GM19035 (cell line): Measurements from ENCODE around the gene ATG4B.

ENCODE experiments used
- ATAC-seq: cut with Tn5 transposase; IDR thresholded peaks from one replicate; pipeline ENCODE4 v1.9.1; 2021; ENCODE audit not compliant: unreplicated experiment

The ATG4B gene

DNA sequence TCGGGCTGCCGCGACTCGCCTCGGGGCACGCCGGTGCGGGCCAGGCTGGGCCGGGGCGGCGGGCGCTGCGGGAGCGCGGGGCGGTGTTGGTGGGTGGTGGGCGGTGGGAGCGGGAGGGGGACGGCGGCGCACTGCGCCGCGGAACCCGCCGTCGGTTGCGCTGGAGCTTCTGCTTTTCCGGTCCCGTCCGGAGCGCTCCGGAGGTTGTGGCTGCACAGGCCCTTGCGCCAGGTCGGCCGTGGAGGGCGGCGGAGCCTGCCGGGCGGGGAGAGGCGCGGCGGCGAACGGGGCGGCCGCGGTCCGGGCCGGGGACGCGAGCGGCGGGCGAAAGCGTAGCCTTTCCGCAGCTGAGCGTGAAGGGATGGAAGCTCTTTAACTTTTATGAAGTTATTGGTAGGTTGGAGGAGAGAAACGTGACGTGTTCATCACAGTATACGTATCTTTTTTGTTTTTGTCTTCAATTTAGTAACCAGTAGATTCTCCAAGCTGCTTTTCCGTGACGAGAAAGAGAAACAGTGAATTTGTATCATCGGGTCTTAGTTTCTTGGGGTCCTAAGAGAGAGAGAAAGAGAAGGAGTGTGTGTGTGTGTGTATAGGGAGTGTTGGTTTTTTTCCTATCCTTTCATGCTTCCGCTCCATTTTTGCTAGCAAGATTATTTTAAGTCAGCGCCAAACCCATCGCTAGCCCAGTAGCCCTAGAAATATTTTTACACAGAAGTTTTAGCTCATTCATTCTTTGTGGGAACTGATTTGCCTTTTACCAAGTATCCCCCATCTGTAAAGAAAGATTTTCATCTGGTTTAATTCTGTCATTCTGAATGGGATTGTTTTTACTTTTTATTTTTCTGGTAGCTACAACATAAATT lies 535 bp downstream of the ATG4B start:
- peak; percentile 20 for ATAC-seq

DNA sequence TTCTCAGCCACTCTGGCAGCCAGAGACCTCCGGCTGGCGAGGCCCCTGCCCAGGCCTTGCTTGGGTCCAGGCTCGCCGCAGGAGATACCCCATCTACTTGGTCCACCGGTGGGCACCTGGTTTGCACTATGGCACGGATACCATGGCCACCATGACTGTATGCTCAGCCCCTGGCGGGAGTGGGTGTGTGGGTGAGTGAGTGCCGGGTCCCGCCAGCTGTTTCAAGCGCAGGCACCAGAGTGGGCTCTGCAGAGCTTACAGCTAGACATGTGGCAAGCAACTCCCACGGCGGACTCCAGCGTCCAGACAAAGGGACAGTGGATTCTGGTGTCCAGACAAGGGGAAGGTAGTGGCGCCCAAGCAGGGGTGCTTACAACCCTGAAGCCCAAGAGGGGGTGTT lies 1.4 kb downstream of the ATG4B start:
- ATAC-seq: no peak

GRCh38 chr2:241639385-241639784 lies 1.9 kb downstream of the ATG4B start:
- no peak for ATAC-seq

- no peak for ATAC-seq
These were observed 2.8 kb downstream of the ATG4B start for GRCh38 chr2:241640165-241640795.

GRCh38 chr2:241641631-241642030 lies 4.1 kb downstream of the ATG4B start:
- ATAC-seq: no peak

DNA sequence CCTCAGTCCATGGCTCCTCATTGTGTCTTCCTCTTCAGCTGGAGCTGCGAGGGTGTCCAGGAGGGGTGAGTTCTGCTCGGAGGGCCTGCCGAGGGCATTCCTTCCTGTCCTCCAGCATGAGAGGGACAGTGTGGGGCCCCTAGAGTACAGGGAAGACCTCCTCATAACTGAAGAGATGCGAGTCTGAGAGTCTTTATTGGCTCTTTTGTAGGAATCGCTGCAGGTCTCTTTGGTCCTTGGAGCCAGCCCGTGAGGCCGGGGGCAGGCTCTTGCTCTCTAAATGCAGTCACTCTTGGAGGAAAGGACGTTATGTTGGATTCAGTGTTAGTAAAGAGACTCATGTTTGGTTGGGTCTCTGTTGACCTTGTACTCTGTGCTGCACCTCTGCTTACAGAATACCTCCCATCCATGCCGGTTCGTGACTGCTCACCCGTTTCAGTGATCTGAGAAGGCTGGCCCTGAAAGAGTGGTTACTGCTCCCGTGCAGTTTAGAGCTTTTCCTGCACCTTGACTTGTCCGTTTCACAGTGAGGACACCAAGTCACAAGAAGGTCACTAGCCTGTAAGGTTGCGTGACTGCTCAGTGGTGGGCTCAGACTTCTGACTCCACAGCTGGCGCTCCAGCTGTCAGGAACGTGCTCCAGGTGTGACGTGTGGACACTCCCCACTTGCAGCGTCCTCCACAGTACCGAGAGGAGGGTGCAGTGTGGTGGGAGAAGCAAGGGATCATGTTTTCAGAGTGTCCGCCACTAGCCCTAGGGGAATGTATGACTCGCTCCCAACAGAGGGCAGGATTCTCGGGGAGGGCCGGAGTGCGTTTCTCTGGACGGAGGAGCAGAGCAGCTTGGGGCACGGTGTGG lies 7.8 kb downstream of the ATG4B start:
- ATAC-seq: no peak

- ATAC-seq: no peak
These were observed 8.6 kb downstream of the ATG4B start for GRCh38 chr2:241645915-241646645.

DNA sequence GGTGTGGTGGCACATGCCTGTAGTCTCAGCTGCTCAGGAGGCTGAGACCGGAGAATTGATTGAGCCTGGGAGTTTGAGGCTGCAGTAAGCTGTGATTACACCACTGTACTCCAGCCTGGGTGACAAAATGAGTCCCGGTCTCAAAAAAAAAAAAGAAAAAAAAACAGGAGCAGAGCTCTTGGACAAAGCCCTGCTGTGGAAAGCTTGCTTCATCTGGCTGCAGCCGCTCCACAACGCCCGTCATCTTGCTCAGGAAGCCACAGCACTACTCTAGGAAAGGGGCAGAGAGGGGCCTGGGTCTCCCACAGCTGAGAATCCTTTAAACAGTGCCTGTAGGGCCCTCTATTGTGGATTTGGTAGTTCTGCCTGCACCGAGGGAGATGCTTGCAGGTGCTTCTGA lies 11.0 kb downstream of the ATG4B start:
- no peak for ATAC-seq

- no peak for ATAC-seq
These were observed 11.9 kb downstream of the ATG4B start for GRCh38 chr2:241649404-241649803.

DNA sequence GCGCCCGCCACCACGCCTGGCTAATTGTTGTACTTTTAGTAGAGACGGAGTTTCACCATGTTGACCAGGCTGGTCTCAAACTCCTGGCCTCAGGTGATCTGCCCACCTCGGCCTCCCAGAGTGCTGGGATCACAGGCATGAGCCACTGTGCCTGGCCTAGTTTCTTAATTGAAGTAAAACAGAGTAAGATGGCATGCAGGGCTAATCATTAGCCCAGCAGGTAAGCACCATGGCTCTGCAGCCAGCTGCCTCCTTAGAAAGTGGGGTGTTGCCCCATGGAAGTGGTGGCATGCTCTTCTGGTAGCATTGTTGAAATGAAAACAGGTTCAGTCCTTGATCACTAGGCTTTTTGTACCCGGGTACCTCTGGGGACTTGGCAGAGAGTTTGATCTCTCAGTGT lies 12.4 kb downstream of the ATG4B start:
- no peak for ATAC-seq

DNA sequence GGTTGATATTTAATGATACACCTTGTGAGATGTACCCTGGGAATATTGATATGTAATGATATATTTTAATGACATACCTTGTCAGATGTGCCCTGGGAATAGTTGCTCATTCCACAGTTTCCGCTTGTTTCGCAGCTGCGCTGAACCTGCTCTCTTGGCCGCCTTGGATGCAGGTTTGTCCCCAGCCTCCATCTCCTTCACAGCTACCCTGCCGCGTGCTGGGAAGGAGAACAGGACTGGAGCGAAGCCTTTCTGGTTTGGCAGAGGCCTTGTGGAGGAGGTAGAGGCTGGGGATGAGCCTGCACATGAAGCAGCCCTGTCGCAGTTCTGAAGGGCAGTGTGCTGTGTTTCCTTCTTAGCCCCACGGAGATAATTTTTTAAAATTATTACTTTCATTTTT lies 14.6 kb downstream of the ATG4B start:
- ATAC-seq: no peak

DNA sequence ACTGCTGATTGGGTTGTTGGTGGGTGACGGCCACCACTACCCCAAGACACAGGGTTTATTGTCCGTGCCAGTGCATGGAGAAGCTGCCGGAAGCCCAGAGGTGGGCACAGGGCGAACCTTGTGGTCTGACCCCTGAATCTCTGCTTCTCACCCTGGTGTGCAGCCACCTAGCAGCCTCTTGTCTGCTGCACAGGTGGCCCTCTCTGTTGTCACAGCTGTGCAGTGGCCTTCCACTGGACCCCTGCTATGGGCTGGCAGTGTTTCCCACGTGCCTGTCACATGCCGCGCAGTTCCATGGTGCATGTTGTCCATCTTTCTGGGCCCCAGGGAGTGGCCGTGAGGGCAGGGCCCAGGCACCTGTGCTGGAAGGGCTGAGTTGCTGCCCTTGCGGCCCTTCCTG lies 15.2 kb downstream of the ATG4B start:
- no peak for ATAC-seq

GRCh38 chr2:241653210-241653750 lies 15.8 kb downstream of the ATG4B start:
- ATAC-seq: no peak

- no peak for ATAC-seq
These were observed 17.1 kb downstream of the ATG4B start for GRCh38 chr2:241654551-241654950.

- ATAC-seq: no peak
These were observed 18.2 kb downstream of the ATG4B start for GRCh38 chr2:241655516-241656189.

DNA sequence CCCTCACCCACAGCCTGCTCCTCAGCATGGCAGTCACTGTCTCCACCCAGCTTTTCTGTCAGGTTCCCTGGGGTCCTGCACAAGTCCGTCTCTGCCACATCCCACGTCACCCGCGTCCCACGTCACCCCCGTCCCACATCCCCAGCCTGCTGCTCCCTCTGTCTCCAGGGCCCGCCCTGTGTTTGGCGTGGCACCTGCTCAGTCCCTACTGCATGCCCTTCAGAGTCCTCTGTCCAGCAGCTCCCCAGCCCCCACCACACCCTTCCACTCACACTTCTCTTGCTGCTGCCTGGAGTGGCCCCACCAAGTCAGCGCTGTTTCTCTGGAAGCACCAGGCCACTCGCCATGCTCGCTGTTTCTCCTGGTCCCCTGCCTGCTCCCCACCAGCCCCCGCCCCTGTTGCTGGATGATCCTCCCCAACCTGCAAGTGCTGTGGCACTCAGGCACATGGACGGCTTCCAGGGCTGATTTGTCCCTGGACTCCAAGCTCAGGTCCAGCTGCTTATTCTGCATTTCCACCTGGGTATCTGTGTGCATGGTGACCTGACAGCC lies 18.8 kb downstream of the ATG4B start:
- ATAC-seq: no peak

GRCh38 chr2:241657786-241658254 lies 20.3 kb downstream of the ATG4B start:
- no peak for ATAC-seq

DNA sequence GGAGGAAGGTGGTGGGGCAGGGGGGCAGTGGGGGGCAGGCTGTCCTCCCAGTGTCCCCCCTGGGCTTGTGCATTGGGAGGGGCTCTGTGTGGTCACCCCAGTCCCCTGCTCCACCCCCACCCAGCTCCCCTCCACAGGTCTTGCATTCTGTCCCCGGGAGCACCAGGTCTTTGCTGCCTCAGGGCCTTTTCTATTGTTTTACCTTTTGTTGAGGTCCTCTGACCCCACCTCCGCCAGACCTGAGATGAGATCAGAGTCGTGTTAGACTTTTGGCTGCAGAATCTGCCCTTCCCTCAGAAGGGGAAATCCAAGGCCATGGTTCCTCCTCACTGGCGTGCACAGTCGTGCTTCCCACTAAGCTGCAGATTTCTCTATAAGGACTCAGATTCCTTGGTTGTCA lies 20.8 kb downstream of the ATG4B start:
- no peak for ATAC-seq

- no peak for ATAC-seq
These were observed 21.8 kb downstream of the ATG4B start for GRCh38 chr2:241659150-241659739.
